K562 (cell line): ENCODE data around the gene MYO1A. TPM values are rescaled to one million over a fixed set of nuclear protein-coding genes. Genes with fewer than 3 reads are reported as not detected.

ENCODE experiments used
- BHLHE40 ChIP-seq: IDR thresholded peaks from 2 replicates; pipeline ENCODE4 v1.6.1; 2011; ENCODE audit warnings: low read length, improper control_type of control experiment
- CXXC5 ChIP-seq: fragments of 250-450 bp; sonication (Bioruptor Pico); IDR thresholded peaks from 2 replicates; pipeline ENCODE4 v1.8.0; 2022; ENCODE audit warnings: inconsistent platforms, mild to moderate bottlenecking, moderate library complexity
- DPF2 ChIP-seq: fragments of 450-650 bp; IDR thresholded peaks from 2 replicates; pipeline ENCODE4 v1.6.1; 2016
- GATA2 ChIP-seq: sonication (generic); formaldehyde crosslinking; IDR thresholded peaks from 2 replicates; pipeline ENCODE4 v1.4.0; 2020; ENCODE audit warnings: mild to moderate bottlenecking, missing genetic modification reagents
- JUND ChIP-seq, 2 experiments: IDR thresholded peaks; 2 replicates in 1 of 2; 3 replicates in 1 of 2; pipeline ENCODE4 v1.6.1; 2011; ENCODE audit warnings: borderline replicate concordance in 2 of 2, low read depth in 2 of 2, low read length in 2 of 2, improper control_type of control experiment in 1 of 2, missing biosample characterization in 1 of 2, missing genetic modification characterization in 1 of 2, missing genetic modification reagents in 1 of 2
- MBD2 ChIP-seq: sonication (generic); IDR thresholded peaks from 2 replicates; pipeline ENCODE4 v1.6.1; 2016; ENCODE audit warnings: low read depth, borderline replicate concordance
- RFX1 ChIP-seq: fragments of 450-650 bp; IDR thresholded peaks from 2 replicates; pipeline ENCODE4 v1.6.1; 2016; ENCODE audit warnings: mild to moderate bottlenecking, moderate library complexity
- ZNF253 ChIP-seq: fragments of 250-450 bp; sonication (Bioruptor Pico); conservative IDR thresholded peaks from 2 replicates; pipeline ENCODE4 v1.6.1; 2021; ENCODE audit warnings: mild to moderate bottlenecking
- polyA plus RNA-seq, 8 experiments: library from polyadenylated mRNA; depleted of rRNA in 4 of 8; stranded (reverse) in 5 of 8; unstranded in 3 of 8; fragments of >200 nt; fragmentation: Nextera tagmentation in 2 of 8; fragmentation: Illumina TruSeq in 1 of 8; extraction: Ambion mirVana in 2 of 8; extraction: Trizol in 1 of 8; gene quantifications; 2 replicates each; pipeline versions ENCODE4 v1.2.1 to v1.2.3, GENCODE V29; 2011 to 2014; ENCODE audit warnings: inconsistent platforms in 1 of 8, missing spikeins in 1 of 8
- total RNA-seq, 7 experiments: library from RNA; depleted of rRNA in 6 of 7; stranded (reverse); fragments of >200 nt in 6 of 7; fragmentation: Illumina TruSeq in 2 of 7; extraction: Trizol in 2 of 7; gene quantifications; 2 replicates each; pipeline versions ENCODE4 v1.2.1 to v1.2.3, GENCODE V29; 2011 to 2021; ENCODE audit warnings: low replicate concordance in 1 of 7
- TF ChIP-seq, protein P1 (sequence below): sonication (generic); formaldehyde crosslinking; IDR thresholded peaks from 2 replicates; pipeline ENCODE4 v1.8.1; 2023; ENCODE audit warnings: mild to moderate bottlenecking, missing genetic modification reagents
- TF ChIP-seq, protein P2 (sequence below): fragments of 250-450 bp; sonication (Bioruptor Pico); IDR thresholded peaks from 2 replicates; pipeline ENCODE4 v1.9.0; 2021; ENCODE audit warnings: mild to moderate bottlenecking, inconsistent platforms
- TF ChIP-seq, protein P3 (sequence below): fragments of 250-450 bp; sonication (Bioruptor Pico); IDR thresholded peaks from 2 replicates; pipeline ENCODE4 v1.8.0; 2021; ENCODE audit warnings: moderate library complexity, mild to moderate bottlenecking, inconsistent platforms
- TF ChIP-seq, protein P4 (sequence below): fragments of 450-650 bp; formaldehyde crosslinking; IDR thresholded peaks from 2 replicates; pipeline ENCODE4 v1.4.0; 2020; ENCODE audit warnings: mild to moderate bottlenecking, moderate library complexity
- TF ChIP-seq, protein P5 (sequence below): sonication (generic); formaldehyde crosslinking; IDR thresholded peaks from 2 replicates; pipeline ENCODE4 v1.8.1; 2023; ENCODE audit warnings: mild to moderate bottlenecking, missing genetic modification reagents

MYO1A gene
- total and polyA plus RNA-seq, 9 of the 15 experiments (the other 6 are each of a cell fraction or from before 2014, with no cell fraction given) = 0.03 to 0.29 (median 0.14) TPM; not detected in 2

DNA sequence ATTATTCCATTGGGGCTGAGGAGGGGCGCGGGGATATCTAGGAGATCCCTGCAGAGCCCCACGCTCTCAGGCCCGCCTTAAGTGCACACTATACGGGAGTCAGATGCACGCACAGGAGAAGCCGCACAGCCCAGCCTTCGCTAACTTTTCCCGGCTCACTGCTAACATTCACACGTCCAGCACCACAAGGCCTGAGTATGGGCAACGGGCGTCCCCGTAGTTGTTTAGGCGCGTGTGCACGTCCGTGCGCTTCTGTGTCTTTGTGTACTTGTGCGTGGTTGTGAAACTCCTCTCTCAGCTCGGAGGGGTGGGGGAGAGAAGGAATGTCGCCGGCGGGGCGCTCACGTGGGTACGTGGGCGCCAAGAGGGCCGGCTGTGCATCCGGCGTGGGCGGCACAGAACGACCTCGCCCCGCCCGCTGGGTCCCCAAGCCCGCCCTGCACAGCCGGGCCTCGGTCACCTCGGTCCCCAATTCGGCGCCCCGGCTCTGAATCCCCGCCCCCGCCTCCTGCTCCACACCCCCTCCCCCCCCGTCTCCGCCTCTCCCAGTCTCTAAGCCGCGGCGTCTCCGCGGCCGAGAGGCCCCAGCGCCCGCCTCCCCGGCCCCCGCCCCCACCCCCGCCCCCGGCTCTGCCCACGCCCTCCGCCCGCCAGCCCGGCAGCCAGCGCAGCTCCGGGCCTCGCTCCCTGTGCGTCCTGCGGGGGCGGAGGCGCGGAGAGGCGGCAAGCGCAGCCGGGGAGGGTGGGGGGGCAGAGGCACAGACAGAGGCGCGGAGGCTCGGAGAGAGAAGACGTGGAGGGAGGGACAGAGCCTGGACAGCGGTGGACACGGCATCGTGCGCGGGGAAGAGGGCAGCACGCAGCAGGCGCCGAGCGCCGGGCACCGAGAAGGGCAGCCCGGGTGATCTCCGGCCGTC, 38.7 kb upstream of the MYO1A start, which contains the start of gene NAB2 (continued):
- TF ChIP-seq, protein P1, sequence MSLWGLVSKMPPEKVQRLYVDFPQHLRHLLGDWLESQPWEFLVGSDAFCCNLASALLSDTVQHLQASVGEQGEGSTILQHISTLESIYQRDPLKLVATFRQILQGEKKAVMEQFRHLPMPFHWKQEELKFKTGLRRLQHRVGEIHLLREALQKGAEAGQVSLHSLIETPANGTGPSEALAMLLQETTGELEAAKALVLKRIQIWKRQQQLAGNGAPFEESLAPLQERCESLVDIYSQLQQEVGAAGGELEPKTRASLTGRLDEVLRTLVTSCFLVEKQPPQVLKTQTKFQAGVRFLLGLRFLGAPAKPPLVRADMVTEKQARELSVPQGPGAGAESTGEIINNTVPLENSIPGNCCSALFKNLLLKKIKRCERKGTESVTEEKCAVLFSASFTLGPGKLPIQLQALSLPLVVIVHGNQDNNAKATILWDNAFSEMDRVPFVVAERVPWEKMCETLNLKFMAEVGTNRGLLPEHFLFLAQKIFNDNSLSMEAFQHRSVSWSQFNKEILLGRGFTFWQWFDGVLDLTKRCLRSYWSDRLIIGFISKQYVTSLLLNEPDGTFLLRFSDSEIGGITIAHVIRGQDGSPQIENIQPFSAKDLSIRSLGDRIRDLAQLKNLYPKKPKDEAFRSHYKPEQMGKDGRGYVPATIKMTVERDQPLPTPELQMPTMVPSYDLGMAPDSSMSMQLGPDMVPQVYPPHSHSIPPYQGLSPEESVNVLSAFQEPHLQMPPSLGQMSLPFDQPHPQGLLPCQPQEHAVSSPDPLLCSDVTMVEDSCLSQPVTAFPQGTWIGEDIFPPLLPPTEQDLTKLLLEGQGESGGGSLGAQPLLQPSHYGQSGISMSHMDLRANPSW (CRISPR knock-in tag) = no peak
- TF ChIP-seq BHLHE40 (peak; percentile 92), ZNF253 (0 out of 2 replicates have a peak, but pooled peaks have one; percentile 69), CXXC5 (CRISPR knock-in tag) (peak; percentile 79), GATA2 (no peak), MBD2 (peak; percentile 46; the same call in 1 of the 2 replicates), JUND (IDR thresholded peaks at IDR 0.05; ENCODE audit: borderline replicate concordance, low read depth, low read length) (peak; percentile 29), JUND (tag; IDR thresholded peaks at IDR 0.05; ENCODE audit: borderline replicate concordance, low read depth, low read length) (peak; percentile 44; the same call in 2 of the 3 replicates), RFX1 (no peak), DPF2 (peak; percentile 72)
- TF ChIP-seq, protein P2, sequence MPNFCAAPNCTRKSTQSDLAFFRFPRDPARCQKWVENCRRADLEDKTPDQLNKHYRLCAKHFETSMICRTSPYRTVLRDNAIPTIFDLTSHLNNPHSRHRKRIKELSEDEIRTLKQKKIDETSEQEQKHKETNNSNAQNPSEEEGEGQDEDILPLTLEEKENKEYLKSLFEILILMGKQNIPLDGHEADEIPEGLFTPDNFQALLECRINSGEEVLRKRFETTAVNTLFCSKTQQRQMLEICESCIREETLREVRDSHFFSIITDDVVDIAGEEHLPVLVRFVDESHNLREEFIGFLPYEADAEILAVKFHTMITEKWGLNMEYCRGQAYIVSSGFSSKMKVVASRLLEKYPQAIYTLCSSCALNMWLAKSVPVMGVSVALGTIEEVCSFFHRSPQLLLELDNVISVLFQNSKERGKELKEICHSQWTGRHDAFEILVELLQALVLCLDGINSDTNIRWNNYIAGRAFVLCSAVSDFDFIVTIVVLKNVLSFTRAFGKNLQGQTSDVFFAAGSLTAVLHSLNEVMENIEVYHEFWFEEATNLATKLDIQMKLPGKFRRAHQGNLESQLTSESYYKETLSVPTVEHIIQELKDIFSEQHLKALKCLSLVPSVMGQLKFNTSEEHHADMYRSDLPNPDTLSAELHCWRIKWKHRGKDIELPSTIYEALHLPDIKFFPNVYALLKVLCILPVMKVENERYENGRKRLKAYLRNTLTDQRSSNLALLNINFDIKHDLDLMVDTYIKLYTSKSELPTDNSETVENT (CRISPR knock-in tag) = peak; percentile 77
- TF ChIP-seq, protein P3, sequence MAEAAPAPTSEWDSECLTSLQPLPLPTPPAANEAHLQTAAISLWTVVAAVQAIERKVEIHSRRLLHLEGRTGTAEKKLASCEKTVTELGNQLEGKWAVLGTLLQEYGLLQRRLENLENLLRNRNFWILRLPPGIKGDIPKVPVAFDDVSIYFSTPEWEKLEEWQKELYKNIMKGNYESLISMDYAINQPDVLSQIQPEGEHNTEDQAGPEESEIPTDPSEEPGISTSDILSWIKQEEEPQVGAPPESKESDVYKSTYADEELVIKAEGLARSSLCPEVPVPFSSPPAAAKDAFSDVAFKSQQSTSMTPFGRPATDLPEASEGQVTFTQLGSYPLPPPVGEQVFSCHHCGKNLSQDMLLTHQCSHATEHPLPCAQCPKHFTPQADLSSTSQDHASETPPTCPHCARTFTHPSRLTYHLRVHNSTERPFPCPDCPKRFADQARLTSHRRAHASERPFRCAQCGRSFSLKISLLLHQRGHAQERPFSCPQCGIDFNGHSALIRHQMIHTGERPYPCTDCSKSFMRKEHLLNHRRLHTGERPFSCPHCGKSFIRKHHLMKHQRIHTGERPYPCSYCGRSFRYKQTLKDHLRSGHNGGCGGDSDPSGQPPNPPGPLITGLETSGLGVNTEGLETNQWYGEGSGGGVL (CRISPR knock-in tag) = no peak
- TF ChIP-seq, protein P4, sequence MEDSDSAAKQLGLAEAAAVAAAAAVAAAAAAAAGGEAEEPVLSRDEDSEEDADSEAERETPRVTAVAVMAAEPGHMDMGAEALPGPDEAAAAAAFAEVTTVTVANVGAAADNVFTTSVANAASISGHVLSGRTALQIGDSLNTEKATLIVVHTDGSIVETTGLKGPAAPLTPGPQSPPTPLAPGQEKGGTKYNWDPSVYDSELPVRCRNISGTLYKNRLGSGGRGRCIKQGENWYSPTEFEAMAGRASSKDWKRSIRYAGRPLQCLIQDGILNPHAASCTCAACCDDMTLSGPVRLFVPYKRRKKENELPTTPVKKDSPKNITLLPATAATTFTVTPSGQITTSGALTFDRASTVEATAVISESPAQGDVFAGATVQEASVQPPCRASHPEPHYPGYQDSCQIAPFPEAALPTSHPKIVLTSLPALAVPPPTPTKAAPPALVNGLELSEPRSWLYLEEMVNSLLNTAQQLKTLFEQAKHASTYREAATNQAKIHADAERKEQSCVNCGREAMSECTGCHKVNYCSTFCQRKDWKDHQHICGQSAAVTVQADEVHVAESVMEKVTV (CRISPR knock-in tag) = no peak
- TF ChIP-seq, protein P5, sequence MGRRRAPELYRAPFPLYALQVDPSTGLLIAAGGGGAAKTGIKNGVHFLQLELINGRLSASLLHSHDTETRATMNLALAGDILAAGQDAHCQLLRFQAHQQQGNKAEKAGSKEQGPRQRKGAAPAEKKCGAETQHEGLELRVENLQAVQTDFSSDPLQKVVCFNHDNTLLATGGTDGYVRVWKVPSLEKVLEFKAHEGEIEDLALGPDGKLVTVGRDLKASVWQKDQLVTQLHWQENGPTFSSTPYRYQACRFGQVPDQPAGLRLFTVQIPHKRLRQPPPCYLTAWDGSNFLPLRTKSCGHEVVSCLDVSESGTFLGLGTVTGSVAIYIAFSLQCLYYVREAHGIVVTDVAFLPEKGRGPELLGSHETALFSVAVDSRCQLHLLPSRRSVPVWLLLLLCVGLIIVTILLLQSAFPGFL (CRISPR knock-in tag) = no peak
